Effector memory CD4-positive, alpha-beta T cell (primary cell): ENCODE results near the gene ARHGAP6.

Experiments used
- DNase-seq, 3 donors: peaks; one replicate each; pipeline ENCODE4 v3.0.0-alpha.2; 2020
- H3K27ac ChIP-seq: 2 replicates; pipeline ENCODE4 v1.7.0; 2013; ENCODE audit warnings: mild to moderate bottlenecking, low read length, moderate library complexity; ENCODE audit not compliant: insufficient read depth, poor library complexity, severe bottlenecking
- H3K27me3 ChIP-seq: replicated peaks from 2 replicates; pipeline ENCODE4 v1.7.0; 2013; ENCODE audit warnings: mild to moderate bottlenecking, low read length; ENCODE audit not compliant: insufficient read depth, control insufficient read depth, poor library complexity, severe bottlenecking
- H3K36me3 ChIP-seq: 2 replicates; pipeline ENCODE4 v1.7.0; 2013; ENCODE audit warnings: mild to moderate bottlenecking, low read length, moderate library complexity; ENCODE audit not compliant: control insufficient read depth, insufficient read depth
- H3K4me1 ChIP-seq: 2 replicates; pipeline ENCODE4 v1.7.0; 2013; ENCODE audit warnings: low read length, mild to moderate bottlenecking; ENCODE audit not compliant: control insufficient read depth, insufficient read depth, poor library complexity, severe bottlenecking
- H3K4me3 ChIP-seq: 2 replicates; pipeline ENCODE4 v1.7.0; 2013; ENCODE audit warnings: low read length, low read depth, mild to moderate bottlenecking; ENCODE audit not compliant: insufficient read depth, poor library complexity, severe bottlenecking
- H3K9me3 ChIP-seq: 2 replicates; pipeline ENCODE4 v1.7.0; 2013; ENCODE audit warnings: mild to moderate bottlenecking, low read length, moderate library complexity; ENCODE audit not compliant: control insufficient read depth

ARHGAP6 gene

DNA sequence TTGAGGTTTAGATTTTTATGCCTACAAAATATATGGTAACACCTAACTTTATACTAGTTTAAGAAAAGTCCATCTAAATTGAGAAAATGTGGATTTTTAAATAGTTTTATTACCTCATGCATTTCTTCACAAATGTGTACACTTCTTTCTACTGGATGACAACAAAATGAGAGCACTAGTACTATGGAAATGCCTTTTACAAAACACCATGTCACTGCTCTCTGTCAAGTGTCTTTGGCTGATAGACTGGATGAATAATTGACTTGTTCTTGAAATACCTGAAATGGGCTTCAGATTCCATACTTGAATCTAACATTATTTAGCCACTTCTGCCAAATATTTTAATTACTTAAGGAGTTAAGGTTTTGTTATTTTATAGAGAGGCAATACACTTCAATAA, 323.0 kb downstream of the ARHGAP6 start:
- Histone ChIP-seq H3K27ac (no peak overlapping the region), H3K9me3 (no peaks in the 10 kb centered on the region), H3K36me3 (no peaks in the 10 kb centered on the region), H3K27me3 (no peaks in the 10 kb centered on the region), H3K4me3 (no peak overlapping the region), H3K4me1 (no peaks in the 10 kb centered on the region)
- DNase-seq: no peak

DNA sequence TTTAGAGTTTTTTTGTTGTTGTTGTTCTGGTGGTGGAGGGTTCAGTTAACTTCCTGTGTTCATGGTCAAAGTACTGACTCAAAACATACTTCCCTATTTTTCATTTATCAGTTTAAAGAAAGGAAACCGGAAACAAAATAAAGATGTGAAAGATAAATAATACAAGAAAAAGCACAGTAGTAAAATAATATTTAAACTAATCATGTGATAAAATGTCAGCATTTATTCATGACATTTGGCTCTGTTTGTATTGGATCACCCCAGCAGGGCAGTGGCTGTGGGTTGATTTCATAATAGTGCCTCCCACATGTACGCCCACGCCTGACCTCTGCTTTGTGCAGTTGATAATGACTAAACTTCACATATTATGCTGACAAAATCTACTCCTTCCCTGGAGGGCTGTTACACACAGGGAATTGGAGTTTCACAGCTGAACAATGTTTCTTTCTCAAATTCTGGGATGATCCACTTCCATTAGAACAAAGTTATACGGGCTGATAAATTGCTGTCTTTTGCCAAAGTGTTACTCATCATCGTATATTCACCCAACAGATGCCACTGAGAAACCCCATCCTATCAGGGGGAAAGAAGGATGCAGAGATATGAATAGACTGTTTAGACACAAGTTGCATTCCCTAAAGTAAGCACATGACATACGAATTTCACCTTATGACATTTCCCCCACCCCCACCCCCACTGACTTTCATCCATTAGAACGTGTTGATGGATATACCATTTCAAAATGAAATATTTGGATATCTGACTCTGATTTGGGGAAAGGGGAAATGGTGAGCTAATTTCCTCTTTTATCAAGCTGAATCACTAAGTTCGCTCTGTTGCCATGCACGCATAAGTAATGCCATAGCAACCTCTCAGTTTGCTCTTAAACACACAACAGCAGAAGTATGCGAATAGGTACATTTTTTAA, 324.2 kb downstream of the ARHGAP6 start:
- no peak for DNase-seq
- H3K4me1 ChIP-seq: no peaks in the 10 kb centered on the region
- no peaks in the 10 kb centered on the region for H3K36me3 ChIP-seq
- no peaks in the 10 kb centered on the region for H3K27me3 ChIP-seq
- H3K9me3 ChIP-seq: no peaks in the 10 kb centered on the region
- H3K27ac ChIP-seq: no peak overlapping the region
- no peak overlapping the region for H3K4me3 ChIP-seq

DNA sequence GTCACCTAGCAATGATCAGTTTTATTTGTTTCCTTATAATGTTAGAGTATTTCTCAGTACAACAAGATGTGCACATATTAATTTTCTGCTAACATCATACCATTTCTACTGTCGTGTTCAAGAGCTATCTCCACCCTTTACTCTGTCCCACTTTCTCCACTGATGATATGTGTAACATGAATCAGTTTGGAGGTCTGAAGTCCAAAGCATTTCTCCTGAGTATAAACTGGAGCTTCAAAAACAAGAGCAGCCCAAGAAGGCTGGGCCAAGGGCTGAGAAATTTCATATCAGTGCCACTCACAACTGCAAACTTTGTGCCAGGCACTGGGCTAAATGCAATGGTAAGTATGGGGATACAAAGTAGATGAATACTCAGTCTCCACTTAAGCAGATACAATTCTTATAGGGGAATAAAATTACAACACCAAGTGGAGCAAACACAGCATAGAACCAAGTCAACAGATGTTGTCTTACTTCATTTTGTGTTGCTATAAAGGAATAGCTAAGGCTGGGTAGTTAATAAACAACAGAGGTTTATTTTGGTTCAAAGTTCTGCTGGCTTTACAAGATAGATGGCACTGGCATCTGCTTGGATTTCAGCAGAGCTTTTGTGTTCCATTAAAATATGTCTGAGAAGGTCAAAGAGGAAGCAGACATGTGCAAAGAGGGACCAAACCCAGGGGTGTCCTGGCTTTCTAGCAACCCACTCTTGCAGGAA, 328.3 kb downstream of the ARHGAP6 start:
- no peak overlapping the region for H3K27ac ChIP-seq
- no peaks in the 10 kb centered on the region for H3K4me1 ChIP-seq
- no peak overlapping the region for H3K4me3 ChIP-seq
- H3K36me3 ChIP-seq: no peaks in the 10 kb centered on the region
- H3K9me3 ChIP-seq: no peaks in the 10 kb centered on the region
- DNase-seq: no peak
- no peaks in the 10 kb centered on the region for H3K27me3 ChIP-seq

DNA sequence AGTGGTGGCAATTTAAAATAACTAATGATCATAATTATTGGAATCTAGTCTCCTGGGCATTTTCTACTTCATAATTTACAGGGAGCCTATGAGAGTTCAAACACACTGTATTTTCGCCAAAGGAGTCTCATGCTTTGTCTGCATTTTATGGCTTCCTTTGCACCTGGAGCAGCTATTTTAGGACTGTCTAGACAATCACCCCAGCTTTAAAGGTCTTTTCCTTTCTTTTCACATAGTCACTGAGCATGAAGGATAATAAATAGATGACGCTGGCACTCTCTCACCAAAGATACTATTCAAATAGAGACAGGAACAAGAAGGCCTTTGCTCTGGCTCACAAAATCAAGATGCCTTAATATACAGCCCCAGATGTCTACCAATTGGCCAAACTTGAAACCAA, 329.5 kb downstream of the ARHGAP6 start:
- DNase-seq: no peak
- no peak overlapping the region for H3K27ac ChIP-seq
- no peaks in the 10 kb centered on the region for H3K4me1 ChIP-seq
- no peaks in the 10 kb centered on the region for H3K9me3 ChIP-seq
- H3K36me3 ChIP-seq: no peaks in the 10 kb centered on the region
- H3K27me3 ChIP-seq: no peaks in the 10 kb centered on the region
- H3K4me3 ChIP-seq: no peak overlapping the region

DNA sequence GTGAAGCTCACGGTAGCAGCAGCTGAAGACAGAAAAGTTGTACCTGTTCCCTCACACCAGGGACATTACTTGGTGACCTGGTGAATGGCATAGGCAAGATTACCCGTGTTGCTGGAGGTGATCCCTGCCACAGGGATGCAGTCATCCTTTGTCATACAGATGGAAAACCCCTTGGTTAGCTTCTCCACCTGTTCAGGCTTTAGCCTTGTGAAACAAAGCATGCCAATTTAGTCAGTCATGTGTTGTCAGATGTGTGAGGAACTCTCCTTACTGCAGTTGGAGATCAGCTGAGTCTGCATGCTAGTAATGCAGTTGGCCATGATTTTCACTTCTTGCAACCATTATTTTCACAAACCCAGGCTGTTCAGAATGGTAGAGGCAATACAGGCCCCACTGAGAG, 331.6 kb downstream of the ARHGAP6 start:
- H3K27me3 ChIP-seq: no peaks in the 10 kb centered on the region
- H3K4me1 ChIP-seq: no peaks in the 10 kb centered on the region
- no peak for DNase-seq
- H3K9me3 ChIP-seq: no peaks in the 10 kb centered on the region
- no peak overlapping the region for H3K4me3 ChIP-seq
- no peak overlapping the region for H3K27ac ChIP-seq
- H3K36me3 ChIP-seq: no peaks in the 10 kb centered on the region

DNA sequence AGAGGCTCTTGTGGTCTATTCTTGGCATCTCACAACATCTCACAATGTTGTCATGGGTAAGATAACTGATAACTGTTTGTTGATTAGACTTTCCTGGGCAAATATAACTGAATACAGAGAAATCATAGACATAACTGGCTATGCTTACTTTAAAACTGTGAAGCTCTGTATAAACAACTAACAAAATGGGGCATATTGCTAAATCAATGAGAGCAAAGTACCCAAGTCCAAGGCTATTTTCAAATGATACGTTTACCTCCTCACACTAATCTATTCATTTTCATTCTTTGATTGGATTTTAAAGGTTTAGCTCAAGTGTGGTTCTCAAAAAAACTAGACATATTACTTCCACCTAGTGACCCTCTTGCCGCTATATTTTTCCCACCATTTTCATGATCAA, 333.9 kb downstream of the ARHGAP6 start:
- H3K36me3 ChIP-seq: no peaks in the 10 kb centered on the region
- H3K27me3 ChIP-seq: no peaks in the 10 kb centered on the region
- no peak overlapping the region for H3K27ac ChIP-seq
- no peak overlapping the region for H3K4me3 ChIP-seq
- H3K9me3 ChIP-seq: no peaks in the 10 kb centered on the region
- H3K4me1 ChIP-seq: no peaks in the 10 kb centered on the region
- no peak for DNase-seq

DNA sequence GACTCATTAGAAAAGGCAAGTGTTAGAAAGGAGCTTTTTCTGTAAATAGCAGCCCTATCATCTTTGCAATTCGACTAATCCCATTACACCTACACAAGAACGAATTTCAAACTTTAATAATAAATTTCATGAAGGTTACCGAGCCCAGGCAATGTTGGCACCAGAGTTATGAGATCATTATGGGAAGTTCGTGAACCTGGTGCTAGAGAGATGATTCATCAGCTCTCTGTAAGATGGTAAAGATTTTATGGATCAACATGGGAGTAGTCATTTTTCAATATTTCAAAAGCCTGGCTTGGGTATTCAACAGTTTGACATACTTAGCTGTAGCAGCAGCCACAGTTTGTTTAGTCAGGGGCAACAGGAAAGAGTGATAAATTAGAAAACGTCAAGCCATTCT, 336.7 kb downstream of the ARHGAP6 start:
- Histone ChIP-seq H3K27me3 (no peaks in the 10 kb centered on the region), H3K36me3 (no peaks in the 10 kb centered on the region)
- no peak for DNase-seq

DNA sequence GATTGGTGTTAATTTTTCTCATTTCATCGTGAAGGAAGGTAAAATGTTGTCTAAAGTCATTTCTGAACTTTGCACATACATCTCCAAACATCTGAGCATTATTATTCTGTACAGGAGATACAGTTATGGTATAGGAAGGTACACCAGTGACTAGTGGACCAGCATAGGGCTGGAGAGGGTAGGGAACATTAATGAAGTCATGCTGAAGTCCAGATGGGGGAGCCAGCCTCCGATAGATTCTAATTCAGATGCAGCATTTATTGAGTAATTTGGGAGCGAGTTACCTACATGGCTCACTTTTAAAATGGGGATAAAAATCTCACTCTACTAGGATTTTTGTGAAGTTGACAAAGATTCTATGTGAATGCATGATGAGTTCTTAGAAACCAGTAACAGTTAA, 337.6 kb downstream of the ARHGAP6 start:
- H3K9me3 ChIP-seq: no peaks in the 10 kb centered on the region
- no peaks in the 10 kb centered on the region for H3K27me3 ChIP-seq
- no peak overlapping the region for H3K27ac ChIP-seq
- no peaks in the 10 kb centered on the region for H3K4me1 ChIP-seq
- DNase-seq: no peak
- no peak overlapping the region for H3K4me3 ChIP-seq
- H3K36me3 ChIP-seq: no peaks in the 10 kb centered on the region

More for the DNA sequence above, 336.7 kb downstream of the ARHGAP6 start:
- H3K4me1 ChIP-seq: no peaks in the 10 kb centered on the region
- no peak overlapping the region for H3K4me3 ChIP-seq
- no peaks in the 10 kb centered on the region for H3K9me3 ChIP-seq
- no peak overlapping the region for H3K27ac ChIP-seq

DNA sequence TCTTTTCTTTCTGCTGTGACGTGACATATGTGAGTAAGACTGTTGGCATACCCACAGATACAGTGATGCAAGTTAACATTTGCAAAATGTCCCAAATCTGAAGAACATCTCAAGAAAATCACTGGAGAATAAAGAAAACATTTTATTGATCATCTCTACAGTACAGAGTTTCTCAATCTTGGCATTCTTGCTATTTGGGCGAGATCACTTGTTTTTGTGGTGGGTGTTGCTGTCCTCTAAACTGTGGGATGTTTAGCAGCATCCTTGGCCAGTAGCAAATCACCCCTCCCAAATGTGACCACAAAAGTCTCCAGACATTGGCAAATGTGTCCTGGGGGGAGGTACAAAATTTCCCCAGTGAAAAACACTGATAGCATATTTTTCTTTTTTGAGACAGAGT, 343.7 kb downstream of the ARHGAP6 start:
- no peaks in the 10 kb centered on the region for H3K4me1 ChIP-seq
- DNase-seq: no peak
- no peaks in the 10 kb centered on the region for H3K9me3 ChIP-seq
- no peak overlapping the region for H3K4me3 ChIP-seq
- no peaks in the 10 kb centered on the region for H3K36me3 ChIP-seq
- no peak overlapping the region for H3K27ac ChIP-seq
- no peaks in the 10 kb centered on the region for H3K27me3 ChIP-seq

DNA sequence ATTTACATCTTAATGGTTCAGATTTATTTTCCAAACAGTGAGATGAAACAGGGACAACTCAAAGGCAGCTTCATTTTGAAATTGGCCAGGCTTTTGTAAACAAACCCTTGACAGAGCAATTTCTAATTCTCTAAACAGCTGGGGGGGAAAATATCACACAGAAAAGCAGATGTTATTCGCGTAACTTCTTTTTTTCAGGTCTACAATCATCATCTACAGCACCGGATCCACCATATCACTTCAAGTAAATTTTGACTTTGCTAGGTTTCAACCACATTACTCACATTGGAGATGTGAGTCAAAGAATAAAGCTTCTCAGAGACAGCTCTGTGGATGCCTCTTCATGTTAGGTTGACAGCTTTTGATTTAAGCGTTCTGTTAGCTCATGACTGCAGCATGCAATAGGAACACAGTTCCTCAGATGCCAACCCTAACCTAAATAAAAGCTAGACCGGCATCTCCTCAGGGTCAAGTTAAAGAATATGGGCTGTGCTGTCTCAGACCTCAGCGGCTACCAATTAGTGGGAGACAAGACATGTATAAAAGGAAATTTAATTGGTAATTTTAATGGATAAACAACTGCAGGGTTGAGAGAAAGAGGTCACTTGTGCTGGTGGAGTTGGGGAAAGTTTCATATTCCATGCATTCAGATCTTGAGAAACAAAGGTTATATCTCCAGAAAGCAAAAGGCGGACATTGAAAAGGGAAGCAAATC, 345.8 kb downstream of the ARHGAP6 start:
- DNase-seq: no peak
- H3K27ac ChIP-seq: no peak overlapping the region
- no peaks in the 10 kb centered on the region for H3K36me3 ChIP-seq
- H3K9me3 ChIP-seq: no peaks in the 10 kb centered on the region
- H3K4me3 ChIP-seq: no peak overlapping the region
- H3K4me1 ChIP-seq: no peaks in the 10 kb centered on the region
- H3K27me3 ChIP-seq: no peaks in the 10 kb centered on the region
